ENCODE data around the gene SIRT4. TPM values are rescaled to one million over a fixed set of nuclear protein-coding genes. Genes with fewer than 3 reads are reported as not detected.

SIRT4 gene
- total RNA-seq, 1 experiment from 2014 or later = 2.8 TPM

- no peaks in the 10 kb centered on the region; the same call in 1 of the 2 replicates for H3K79me2 ChIP-seq (ENCODE audit: insufficient read depth, low read length)
- no peak overlapping the region for H3K9ac ChIP-seq (ENCODE audit: low read length)
- RAD21 ChIA-PET (ENCODE audit: low non-redundant PET in 1 of 2, low total read pairs in 2 of 2, uncharacterized antibody in 2 of 2, unreplicated experiment in 2 of 2) = no interaction called here
- H2AFZ ChIP-seq (ENCODE audit: low read depth, low read length, poor library complexity, severe bottlenecking) = no peak overlapping the region
- H3K4me3 ChIP-seq (replicated peaks in 1 of 2; ENCODE audit: low read depth in 1 of 2, low read length in 2 of 2) = no peak overlapping the region
- H3K9me3 ChIP-seq (ENCODE audit: control insufficient read depth in 1 of 2, insufficient read depth in 1 of 2, low read depth in 1 of 2, low read length in 2 of 2) = no peaks in the 10 kb centered on the region
- peaks cover 9 to 14% of the 10 kb centered on the region in 2 experiments; a peak in 3 of 4 replicates for H3K36me3 ChIP-seq (ENCODE audit: control insufficient read depth in 1 of 2, insufficient read depth in 2 of 2, low read length in 2 of 2)
- POLR2A ChIA-PET = interaction anchor here (0.6 kb wide), 1 partner anchor 22 kb away, joined by 3 read pairs; no protein-coding TSS in a partner anchor
- ATAC-seq (no peak), DNase-seq (ENCODE audit: low read depth, low spot score) (no peak)
- no TSS peak for BruUV-seq (replicated peaks)
- H3K27me3 ChIP-seq (ENCODE audit: insufficient read depth, low read length) = no peaks in the 10 kb centered on the region
- H3K4me1 ChIP-seq (ENCODE audit: control insufficient read depth in 1 of 2, insufficient read depth in 2 of 2, low read length in 2 of 2) = peaks cover 0 to 8% of the 10 kb centered on the region in 2 experiments; a peak in 1 of 4 replicates
- no peak overlapping the region for H3K27ac ChIP-seq (ENCODE audit: low read depth, low read length)
- H4K20me1 ChIP-seq (ENCODE audit: insufficient read depth) = no peaks in the 10 kb centered on the region
- H3K9me2 ChIP-seq (ENCODE audit: insufficient read depth) = no peaks in the 10 kb centered on the region
- TF ChIP-seq FOSL1 (IDR thresholded peaks at IDR 0.05; ENCODE audit: low read depth) (no peak), ELF1 (IDR thresholded peaks at IDR 0.05; ENCODE audit: borderline replicate concordance, low read depth) (no peak), SRF (IDR thresholded peaks at IDR 0.05; ENCODE audit: low read depth) (no peak), SIN3A (IDR thresholded peaks at IDR 0.05; ENCODE audit: low read depth) (no peak), SP1 (IDR thresholded peaks at IDR 0.05; ENCODE audit: low read depth) (no peak), RAD21 (IDR thresholded peaks at IDR 0.05; ENCODE audit: low read depth) (no peak), ZNF274 (IDR thresholded peaks at IDR 0.05; ENCODE audit: low read depth, low read length) (no peak), EZH2 (IDR thresholded peaks at IDR 0.05) (no peak), EZH2phosphoT487 (IDR thresholded peaks at IDR 0.05; ENCODE audit: borderline replicate concordance) (no peak), ZBTB33 (IDR thresholded peaks at IDR 0.05; ENCODE audit: extremely low read depth, insufficient replicate concordance, low read length) (no peak), CTCF (IDR thresholded peaks at IDR 0.05 in 2 of 3, conservative IDR thresholded peaks at IDR 0.05 in 1 of 3; ENCODE audit: borderline replicate concordance in 1 of 3, insufficient read depth in 1 of 3, low read depth in 2 of 3, low read length in 2 of 3) (no peak), YY1 (IDR thresholded peaks at IDR 0.05; ENCODE audit: extremely low read depth, insufficient replicate concordance, low read depth, low read length) (no peak), CEBPB (IDR thresholded peaks at IDR 0.05; ENCODE audit: low read depth) (no peak), ATF3 (IDR thresholded peaks at IDR 0.05) (no peak), ZFX (IDR thresholded peaks at IDR 0.05) (no peak), EGR1 (IDR thresholded peaks at IDR 0.05; ENCODE audit: low read depth) (no peak), REST (IDR thresholded peaks at IDR 0.05; ENCODE audit: low read depth) (no peak), POLR2A (IDR thresholded peaks at IDR 0.05; ENCODE audit: borderline replicate concordance, extremely low read depth, insufficient read depth, insufficient read length) (no peak)
- CTCF ChIA-PET = no interaction called here
- intact Hi-C loops (cut with micrococcal nuclease) = no loop called here
- H3K4me2 ChIP-seq (ENCODE audit: low read length) = no peak overlapping the region
Measured at GRCh38 chr12:120361506-120362208, 59.5 kb downstream of the SIRT4 start.

Data from HCT116 (cell line).